IMR-90 (cell line): ENCODE data around the gene MAG. TPM values are rescaled to one million over a fixed set of nuclear protein-coding genes. Genes with fewer than 3 reads are reported as not detected.

Experiments used
- ATAC-seq: fragments of 200-7000 bp; cut with Tn5 transposase; 2 replicates; pipeline ENCODE4 v1.9.1; 2020; ENCODE audit warnings: low read depth, mild to moderate bottlenecking, moderate library complexity
- BruUV-seq: library from RNA; stranded (reverse); fragments of 400-500 nt; replicated peaks from 2 replicates; lab custom pipeline; 2021; lab: Mats Ljungman, UMichigan
- CTCF ChIA-PET: fragments of 300-600 bp; formaldehyde crosslinking; extraction: SDS; loops from one replicate; lab custom pipeline; 2021; ENCODE audit warnings: antibody characterized with exemption; lab: Yijun Ruan, JAX
- POLR2A ChIA-PET: fragments of 300-600 bp; sonication (Branson Sonifier 250); formaldehyde crosslinking; loops from one replicate; lab custom pipeline; 2022; ENCODE audit warnings: antibody characterized with exemption; ENCODE audit not compliant: unreplicated experiment; lab: Charles Lee
- DNase-seq: peaks from one replicate; pipeline ENCODE4 v3.0.0; 2013
- H2AFZ ChIP-seq: replicated peaks from 2 replicates; pipeline ENCODE3; 2013; ENCODE audit warnings: low read length, mild to moderate bottlenecking; ENCODE audit not compliant: poor library complexity
- H2AK5ac ChIP-seq: 2 replicates; pipeline ENCODE4 v1.6.1; 2013; ENCODE audit warnings: low read depth, low read length, inconsistent platforms
- H2AK9ac ChIP-seq: replicated peaks from 2 replicates; pipeline ENCODE3; 2013; ENCODE audit warnings: mild to moderate bottlenecking, low read depth, low read length, moderate library complexity; ENCODE audit not compliant: poor library complexity
- H2BK120ac ChIP-seq: 2 replicates; pipeline ENCODE4 v1.6.1; 2013; ENCODE audit warnings: low read depth, low read length, inconsistent platforms
- H2BK15ac ChIP-seq: 3 replicates; pipeline ENCODE4 v1.6.1; 2013; ENCODE audit warnings: low read depth, low read length, inconsistent platforms
- H2BK20ac ChIP-seq: 2 replicates; pipeline ENCODE4 v1.6.1; 2013; ENCODE audit warnings: low read depth, mild to moderate bottlenecking, inconsistent platforms, low read length, moderate library complexity
- H2BK5ac ChIP-seq: 2 replicates; pipeline ENCODE4 v1.6.1; 2013; ENCODE audit warnings: mild to moderate bottlenecking, low read depth, low read length, inconsistent platforms; ENCODE audit not compliant: poor library complexity, severe bottlenecking
- H3K14ac ChIP-seq: replicated peaks from 2 replicates; pipeline ENCODE4 v1.6.1; 2013; ENCODE audit warnings: low read depth, low read length, inconsistent platforms
- H3K18ac ChIP-seq: 2 replicates; pipeline ENCODE4 v1.6.1; 2013; ENCODE audit warnings: low read depth, low read length, control low read depth
- H3K23ac ChIP-seq: 2 replicates; pipeline ENCODE4 v1.6.1; 2013; ENCODE audit warnings: low read depth, low read length, inconsistent platforms
- H3K27ac ChIP-seq: 2 replicates; pipeline ENCODE4 v1.5.1; 2013; ENCODE audit warnings: mild to moderate bottlenecking, control low read depth, low read length; ENCODE audit not compliant: insufficient read depth
- H3K27me3 ChIP-seq: 2 replicates; pipeline ENCODE4 v1.6.1; 2013; ENCODE audit warnings: low read length; ENCODE audit not compliant: control insufficient read depth, insufficient read depth
- H3K36me3 ChIP-seq: 2 replicates; pipeline ENCODE4 v1.6.1; 2013; ENCODE audit warnings: low read length, mixed read lengths; ENCODE audit not compliant: control insufficient read depth, insufficient read depth
- H3K4ac ChIP-seq: 2 replicates; pipeline ENCODE4 v1.6.1; 2013; ENCODE audit warnings: low read depth, low read length, inconsistent platforms
- H3K4me1 ChIP-seq: 2 replicates; pipeline ENCODE4 v1.6.1; 2013; ENCODE audit warnings: low read length, mixed read lengths; ENCODE audit not compliant: control insufficient read depth, insufficient read depth
- H3K4me2 ChIP-seq: 2 replicates; pipeline ENCODE4 v1.6.1; 2013; ENCODE audit warnings: low read depth, mild to moderate bottlenecking, control low read depth, low read length, moderate library complexity
- H3K4me3 ChIP-seq: 2 replicates; pipeline ENCODE4 v1.5.1; 2013; ENCODE audit warnings: low read depth, mild to moderate bottlenecking, control low read depth, low read length, moderate library complexity; ENCODE audit not compliant: insufficient read depth
- H3K56ac ChIP-seq: 2 replicates; pipeline ENCODE4 v1.6.1; 2013; ENCODE audit warnings: low read length, inconsistent platforms; ENCODE audit not compliant: insufficient read depth; ENCODE audit errors: extremely low read depth
- H3K79me1 ChIP-seq, 2 experiments: 2 replicates each; pipeline ENCODE4 v1.6.1; 2013; ENCODE audit warnings: low read length in 2 of 2, inconsistent platforms in 1 of 2, low read depth in 1 of 2
- H3K9ac ChIP-seq: 2 replicates; pipeline ENCODE4 v1.6.1; 2013; ENCODE audit warnings: low read depth, low read length, control low read depth
- H3K9me1 ChIP-seq: 2 replicates; pipeline ENCODE4 v1.6.1; 2013; ENCODE audit warnings: low read length, inconsistent platforms; ENCODE audit not compliant: insufficient read depth
- H3K9me3 ChIP-seq: 2 replicates; pipeline ENCODE4 v1.6.1; 2013; ENCODE audit warnings: low read length; ENCODE audit not compliant: control insufficient read depth, insufficient read depth
- H4K20me1 ChIP-seq: 2 replicates; pipeline ENCODE4 v1.6.1; 2013; ENCODE audit warnings: low read length, inconsistent platforms; ENCODE audit not compliant: insufficient read depth
- H4K5ac ChIP-seq: 2 replicates; pipeline ENCODE4 v1.6.1; 2013; ENCODE audit warnings: mild to moderate bottlenecking, low read depth, low read length, control low read depth
- H4K8ac ChIP-seq, 2 experiments: 2 replicates each; pipeline ENCODE4 v1.6.1; 2013; ENCODE audit warnings: low read depth in 2 of 2, low read length in 2 of 2, control low read depth in 1 of 2, inconsistent platforms in 1 of 2
- H4K91ac ChIP-seq: 2 replicates; pipeline ENCODE4 v1.6.1; 2013; ENCODE audit warnings: low read depth, low read length, inconsistent platforms; ENCODE audit not compliant: insufficient read depth
- BHLHE40 ChIP-seq: fragments of 150-350 bp; IDR thresholded peaks from 2 replicates; pipeline ENCODE4 v1.6.1; 2016; ENCODE audit warnings: mild to moderate bottlenecking, low read depth, low read length
- CEBPB ChIP-seq: IDR thresholded peaks from 2 replicates; pipeline ENCODE4 v1.6.1; 2012; ENCODE audit warnings: low read depth, low read length, improper control_type of control experiment
- CHD1 ChIP-seq: IDR thresholded peaks from 2 replicates; pipeline ENCODE4 v1.6.1; 2012; ENCODE audit warnings: low read depth, low read length, improper control_type of control experiment
- ELK1 ChIP-seq: fragments of 150-350 bp; IDR thresholded peaks from 2 replicates; pipeline ENCODE4 v1.6.1; 2016; ENCODE audit warnings: low read depth, mild to moderate bottlenecking, low read length, moderate library complexity, borderline replicate concordance
- FOS ChIP-seq: fragments of 150-350 bp; IDR thresholded peaks from 2 replicates; pipeline ENCODE4 v1.6.1; 2016; ENCODE audit warnings: low read depth, low read length
- MAFK ChIP-seq: IDR thresholded peaks from 2 replicates; pipeline ENCODE4 v1.6.1; 2012; ENCODE audit warnings: low read depth, low read length, improper control_type of control experiment
- MAZ ChIP-seq: IDR thresholded peaks from 2 replicates; pipeline ENCODE4 v1.6.1; 2012; ENCODE audit warnings: low read depth, mild to moderate bottlenecking, low read length, improper control_type of control experiment, moderate library complexity, borderline replicate concordance
- MXI1 ChIP-seq: IDR thresholded peaks from 2 replicates; pipeline ENCODE4 v1.6.1; 2012; ENCODE audit warnings: low read depth, mild to moderate bottlenecking, low read length, moderate library complexity, borderline replicate concordance
- NFE2L2 ChIP-seq: fragments of 150-350 bp; IDR thresholded peaks from 2 replicates; pipeline ENCODE4 v1.6.1; 2016; ENCODE audit warnings: low read depth, mild to moderate bottlenecking, low read length
- POLR2A ChIP-seq: IDR thresholded peaks from 2 replicates; pipeline ENCODE4 v1.6.1; 2012; ENCODE audit warnings: mild to moderate bottlenecking, low read depth, low read length
- RAD21 ChIP-seq: IDR thresholded peaks from 2 replicates; pipeline ENCODE4 v1.6.1; 2012; ENCODE audit warnings: low read length, improper control_type of control experiment
- RCOR1 ChIP-seq: IDR thresholded peaks from 2 replicates; pipeline ENCODE4 v1.6.1; 2012; ENCODE audit warnings: mild to moderate bottlenecking, low read length, improper control_type of control experiment; ENCODE audit not compliant: insufficient replicate concordance
- RFX5 ChIP-seq: IDR thresholded peaks from 2 replicates; pipeline ENCODE4 v1.8.0; 2012; ENCODE audit warnings: low read depth, mild to moderate bottlenecking, low read length, moderate library complexity
- SMC3 ChIP-seq: fragments of 150-350 bp; IDR thresholded peaks from 2 replicates; pipeline ENCODE4 v1.6.1; 2016; ENCODE audit warnings: low read depth, mild to moderate bottlenecking, antibody characterized with exemption, low read length, moderate library complexity
- USF2 ChIP-seq: fragments of 150-350 bp; IDR thresholded peaks from 2 replicates; pipeline ENCODE4 v1.6.1; 2017; ENCODE audit warnings: mild to moderate bottlenecking, antibody characterized with exemption, low read length, low read depth
- WGBS, 2 experiments: methylation state at CpG; one replicate each; pipeline versions ENCODE4 v1.1.5 to v1.1.7; 2013; ENCODE audit warnings: missing lambda C conversion rate in 2 of 2; ENCODE audit not compliant: insufficient read length in 1 of 2; ENCODE audit errors: extremely low coverage in 2 of 2; 5-methylcytosine and 5-hydroxymethylcytosine counted together
- dilution Hi-C: fragments of 300-500 bp; cut with HindIII; formaldehyde crosslinking; loops from one replicate; pipeline ENCODE4 v1.14.3; 2018; ENCODE audit warnings: low sequenced_read_pairs; ENCODE audit not compliant: unreplicated experiment
- in situ Hi-C: fragments of 300-500 bp; cut with MboI; formaldehyde crosslinking; loops from 3 replicates; pipeline ENCODE4 v1.14.3; 2019; ENCODE audit warnings: low sequenced_read_pairs, inconsistent platforms, mixed read lengths
- intact Hi-C: fragments of 100-400 bp; cut with micrococcal nuclease; formaldehyde crosslinking; loops from 2 replicates; pipeline ENCODE4 v1.10.0; 2022
- polyA plus RNA-seq, 3 experiments: library from polyadenylated mRNA; depleted of rRNA; stranded (reverse); fragments of >200 nt; gene quantifications; 2 replicates each; pipeline ENCODE4 v1.2.3, GENCODE V29; 2012; ENCODE audit warnings: low replicate concordance in 1 of 3
- total RNA-seq: library from RNA; depleted of rRNA; stranded (reverse); fragments of >200 nt; gene quantifications from 2 replicates; pipeline ENCODE4 v1.2.3, GENCODE V29; 2012
- TF ChIP-seq, protein P1 (sequence below): conservative IDR thresholded peaks from 2 replicates; pipeline ENCODE4 v1.5.1; 2012; ENCODE audit warnings: mild to moderate bottlenecking, low read depth, low read length, improper control_type of control experiment

MAG gene
- total and polyA plus RNA-seq, 2 of the 4 experiments (the other 2 are of a cell fraction) = not detected

DNA sequence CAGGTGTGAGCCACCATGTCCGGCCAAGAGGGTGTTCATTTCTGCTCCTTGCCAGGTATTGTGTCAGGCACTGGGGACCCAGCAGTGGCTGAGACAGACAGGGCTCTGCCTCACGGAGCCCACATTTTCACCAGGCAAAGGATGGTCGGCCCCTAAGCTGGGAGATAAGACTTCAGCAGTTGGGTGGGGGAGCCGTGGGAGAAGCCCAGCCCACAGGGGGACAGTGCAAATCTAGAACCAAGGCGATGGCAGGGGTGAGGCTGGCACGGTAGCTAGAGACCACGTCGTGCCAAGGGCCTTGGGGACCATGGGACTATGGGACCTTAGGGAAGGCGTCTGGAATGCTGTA is 34.9 kb upstream of the MAG start:
- H2BK15ac ChIP-seq = no peak overlapping the region
- H3K27ac ChIP-seq = no peak overlapping the region
- BruUV-seq = no TSS peak
- no peak overlapping the region for H3K18ac ChIP-seq
- H4K5ac ChIP-seq = no peak overlapping the region
- dilution Hi-C loops (no loop called here), in situ Hi-C loops (no loop called here), intact Hi-C loops (no loop called here)
- ChIA-PET CTCF (interaction anchor here (0.6 kb wide), 1 partner anchor 28 kb away, joined by 4 read pairs; the partner anchor contains the start of gene FAM187B), POLR2A (no interaction called here)
- no peaks in the 10 kb centered on the region for H3K36me3 ChIP-seq
- H3K4me2 ChIP-seq = no peak overlapping the region
- H3K56ac ChIP-seq = no peak overlapping the region
- no peak overlapping the region for H4K8ac ChIP-seq
- peaks cover 23% of the 10 kb centered on the region for H3K27me3 ChIP-seq
- H2AFZ ChIP-seq = peak overlapping the region; percentile 32
- no peak overlapping the region for H4K91ac ChIP-seq
- no peak overlapping the region for H3K4me3 ChIP-seq
- H4K20me1 ChIP-seq = no peaks in the 10 kb centered on the region
- H3K79me1 ChIP-seq = no peaks in the 10 kb centered on the region
- H3K23ac ChIP-seq = no peak overlapping the region
- H3K9me1 ChIP-seq = no peaks in the 10 kb centered on the region
- no peak overlapping the region for H3K4ac ChIP-seq
- WGBS, 2 experiments = 62% methylated on average over 6 of the region's 9 CpGs; no CpG with 5 or more reads in 1 of the 2 experiments
- H3K14ac ChIP-seq = no peak overlapping the region
- DNase-seq (no peak), ATAC-seq (no peak)
- H2AK5ac ChIP-seq = no peak overlapping the region
- TF ChIP-seq MXI1 (no peak), MAFK (no peak), RAD21 (no peak), SMC3 (no peak), USF2 (no peak), MAZ (no peak), CEBPB (no peak), FOS (no peak), BHLHE40 (no peak), RCOR1 (no peak), CHD1 (no peak), NFE2L2 (no peak), ELK1 (no peak), POLR2A (no peak), RFX5 (no peak)
- TF ChIP-seq, protein P1, sequence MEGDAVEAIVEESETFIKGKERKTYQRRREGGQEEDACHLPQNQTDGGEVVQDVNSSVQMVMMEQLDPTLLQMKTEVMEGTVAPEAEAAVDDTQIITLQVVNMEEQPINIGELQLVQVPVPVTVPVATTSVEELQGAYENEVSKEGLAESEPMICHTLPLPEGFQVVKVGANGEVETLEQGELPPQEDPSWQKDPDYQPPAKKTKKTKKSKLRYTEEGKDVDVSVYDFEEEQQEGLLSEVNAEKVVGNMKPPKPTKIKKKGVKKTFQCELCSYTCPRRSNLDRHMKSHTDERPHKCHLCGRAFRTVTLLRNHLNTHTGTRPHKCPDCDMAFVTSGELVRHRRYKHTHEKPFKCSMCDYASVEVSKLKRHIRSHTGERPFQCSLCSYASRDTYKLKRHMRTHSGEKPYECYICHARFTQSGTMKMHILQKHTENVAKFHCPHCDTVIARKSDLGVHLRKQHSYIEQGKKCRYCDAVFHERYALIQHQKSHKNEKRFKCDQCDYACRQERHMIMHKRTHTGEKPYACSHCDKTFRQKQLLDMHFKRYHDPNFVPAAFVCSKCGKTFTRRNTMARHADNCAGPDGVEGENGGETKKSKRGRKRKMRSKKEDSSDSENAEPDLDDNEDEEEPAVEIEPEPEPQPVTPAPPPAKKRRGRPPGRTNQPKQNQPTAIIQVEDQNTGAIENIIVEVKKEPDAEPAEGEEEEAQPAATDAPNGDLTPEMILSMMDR = no peak
- no peaks in the 10 kb centered on the region for H3K4me1 ChIP-seq
- H2BK120ac ChIP-seq = no peak overlapping the region
- no peak overlapping the region for H2BK20ac ChIP-seq
- H3K9ac ChIP-seq = no peak overlapping the region
- H3K9me3 ChIP-seq = no peaks in the 10 kb centered on the region
- no peak overlapping the region for H2AK9ac ChIP-seq
- H2BK5ac ChIP-seq = no peak overlapping the region
